GM19043 (cell line): ENCODE data around the gene GASK1A.

Experiments used
- ATAC-seq: cut with Tn5 transposase; IDR thresholded peaks from one replicate; pipeline ENCODE4 v1.9.1; 2021; ENCODE audit warnings: low read depth; ENCODE audit not compliant: unreplicated experiment

GASK1A gene

DNA sequence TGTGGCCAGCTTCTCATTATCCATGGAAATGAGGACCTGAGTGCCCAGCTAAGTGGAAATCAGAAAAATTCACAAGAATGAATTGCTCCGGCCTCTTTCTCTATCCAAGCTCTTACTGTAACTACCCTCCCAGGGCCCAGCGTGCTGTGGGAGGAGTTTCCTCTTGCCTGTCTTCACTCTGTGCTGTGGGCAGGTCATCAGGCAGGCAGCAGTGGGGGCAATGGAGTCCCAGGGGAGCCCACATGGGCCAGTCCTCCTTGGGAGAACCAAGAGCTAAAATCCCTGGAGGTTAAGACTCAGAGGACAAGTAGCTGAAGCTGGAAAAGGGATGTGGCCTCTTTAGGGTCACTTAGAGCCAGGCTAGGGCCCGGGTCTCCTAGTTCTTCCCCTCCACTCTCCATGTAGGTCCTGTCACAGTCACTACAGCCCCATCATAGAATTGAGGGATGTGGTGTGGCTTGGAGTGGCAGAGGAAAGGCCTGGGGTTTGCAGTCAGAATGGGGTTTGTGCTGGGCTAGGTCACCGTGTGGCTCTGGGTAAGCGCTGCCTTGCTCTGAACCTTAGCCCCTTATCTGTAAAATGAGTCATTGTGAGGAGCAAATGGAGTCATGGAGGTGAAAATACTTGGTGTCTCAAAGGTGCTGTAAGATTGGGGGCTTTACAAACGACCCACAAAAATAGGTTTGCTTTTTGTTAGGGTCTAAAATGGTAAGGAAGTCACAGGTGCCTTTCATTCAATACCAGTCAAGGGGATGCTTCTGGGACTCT is 3.7 kb downstream of the GASK1A start:
- no peak for ATAC-seq

DNA sequence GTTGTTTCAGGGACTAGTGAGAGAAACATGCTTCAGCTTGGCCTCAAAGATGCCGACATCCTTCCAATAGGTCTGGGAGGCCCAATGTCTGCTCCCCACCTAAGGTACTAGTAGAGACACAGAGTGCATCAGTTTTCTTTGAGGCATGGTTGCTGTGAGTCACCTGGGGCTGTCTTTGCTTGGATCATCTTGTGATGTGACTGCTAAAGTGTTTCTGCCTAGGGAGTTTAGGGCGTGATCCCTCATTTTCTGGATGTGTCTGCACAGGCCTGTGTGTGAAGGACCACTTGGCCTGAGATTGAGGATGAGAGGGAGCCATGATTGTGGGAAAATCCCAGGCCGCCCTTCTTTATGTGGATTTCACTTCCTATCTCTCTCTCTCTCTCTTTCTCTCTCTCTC is 4.8 kb downstream of the GASK1A start:
- no peak for ATAC-seq

GRCh38 chr3:42984701-42985100 is 5.6 kb downstream of the GASK1A start:
- ATAC-seq = no peak

DNA sequence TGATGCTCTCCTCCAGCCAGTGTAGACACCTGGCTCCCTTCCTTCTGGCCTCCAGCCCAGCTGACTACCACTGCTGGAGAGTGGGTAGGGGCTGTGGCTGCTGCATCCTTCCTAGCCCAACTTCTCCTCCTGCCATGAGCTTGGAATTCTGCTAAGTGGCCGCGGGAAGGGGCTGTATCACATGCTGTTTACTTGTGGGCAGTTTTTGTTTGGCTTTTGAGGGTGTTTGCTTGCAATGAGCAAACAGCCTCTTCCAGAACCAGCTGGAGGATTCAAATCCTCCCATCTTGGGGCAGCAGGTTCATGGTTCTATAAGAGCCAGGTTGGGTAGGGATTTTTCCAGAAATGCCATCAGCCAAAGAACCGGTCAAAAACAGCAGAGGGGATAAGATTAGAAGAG is 9.0 kb downstream of the GASK1A start:
- no peak for ATAC-seq

DNA sequence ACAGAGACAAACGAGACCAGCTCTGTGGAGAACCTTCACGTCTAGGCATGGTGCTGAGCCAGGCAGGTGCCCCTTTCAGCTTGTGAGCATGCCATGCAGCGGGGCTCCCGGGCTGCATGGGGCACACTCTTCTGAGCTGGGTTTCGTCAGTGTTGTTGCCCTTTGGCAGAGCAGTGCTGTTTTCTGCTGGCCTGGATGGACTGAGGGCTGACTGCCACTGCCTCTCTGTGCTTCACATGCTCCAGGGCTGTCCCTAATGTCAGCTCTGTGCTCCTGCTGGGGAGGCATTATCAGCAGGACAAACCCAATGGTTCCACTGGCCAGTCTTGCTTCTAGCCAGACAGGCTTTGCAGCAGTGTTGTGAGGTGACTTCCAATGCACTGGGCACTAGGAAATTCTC is 9.5 kb downstream of the GASK1A start:
- ATAC-seq = no peak

- ATAC-seq = no peak
These were observed 12.5 kb downstream of the GASK1A start for GRCh38 chr3:42991341-42992315.

- no peak for ATAC-seq
These were observed 15.5 kb downstream of the GASK1A start for GRCh38 chr3:42994595-42994994.

GRCh38 chr3:42996021-42996420 is 16.9 kb downstream of the GASK1A start:
- ATAC-seq = no peak

GRCh38 chr3:42996633-42997075 is 17.5 kb downstream of the GASK1A start:
- no peak for ATAC-seq

- no peak for ATAC-seq
These were observed 20.1 kb downstream of the GASK1A start for GRCh38 chr3:42999212-42999611.

DNA sequence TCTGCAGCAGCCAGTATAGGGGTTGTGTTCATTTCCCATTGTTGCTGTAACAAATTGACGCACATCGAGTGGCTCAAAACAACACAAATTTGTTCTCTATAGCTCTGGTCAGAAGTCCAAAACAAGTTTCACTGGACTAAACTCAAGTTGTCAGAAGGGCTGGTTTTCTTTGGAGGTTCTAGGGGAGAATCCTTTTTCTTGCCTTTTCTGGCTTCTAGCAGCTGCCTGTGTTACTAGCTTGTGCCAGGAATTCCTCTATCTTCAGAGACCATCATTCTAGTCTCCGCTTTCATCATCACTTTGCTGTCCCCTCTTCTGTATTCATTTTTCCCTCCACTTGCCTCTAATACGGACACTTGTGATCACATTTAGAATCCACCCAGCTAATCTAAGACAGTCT is 20.5 kb downstream of the GASK1A start:
- no peak for ATAC-seq

DNA sequence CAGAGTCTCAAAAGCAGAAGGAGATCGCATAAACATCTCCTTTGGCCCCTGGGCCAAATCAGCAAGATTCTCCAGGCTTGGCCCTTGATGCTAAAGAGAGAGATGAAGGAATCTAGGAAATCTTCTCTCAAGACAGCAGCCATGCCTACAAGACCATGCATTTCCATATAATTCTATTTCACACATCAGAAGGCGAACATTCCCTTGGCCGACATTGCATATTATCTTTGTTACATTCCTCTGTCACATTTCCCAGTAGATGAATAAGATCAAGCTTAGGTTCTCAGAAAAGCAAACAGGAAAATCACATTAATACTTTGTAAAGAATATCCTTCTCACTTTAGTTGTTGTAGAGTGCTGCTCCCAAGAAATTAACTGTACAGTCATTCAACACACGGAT is 21.3 kb downstream of the GASK1A start:
- no peak for ATAC-seq

DNA sequence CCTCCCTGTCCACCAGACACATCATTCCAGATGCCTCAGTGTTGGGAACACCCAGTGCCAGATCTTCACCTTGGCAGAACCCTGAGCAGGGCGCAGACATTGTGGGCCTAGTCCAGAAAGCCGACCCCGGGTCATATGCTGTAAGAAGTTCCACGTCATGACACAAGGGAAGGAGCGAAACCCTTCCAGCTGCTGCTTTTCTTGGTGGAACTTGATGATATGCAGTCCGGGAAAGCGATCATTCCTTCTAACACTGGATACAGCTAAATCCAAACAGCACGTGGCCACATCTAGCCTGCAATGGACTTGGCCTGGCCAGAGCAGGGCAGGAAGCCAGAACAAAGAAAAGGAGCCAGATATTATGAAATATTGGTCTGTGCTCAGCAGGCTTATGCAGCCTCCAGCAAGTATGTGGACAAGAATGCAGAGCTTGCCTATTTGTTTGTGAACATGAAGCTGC is 22.0 kb downstream of the GASK1A start:
- no peak for ATAC-seq

DNA sequence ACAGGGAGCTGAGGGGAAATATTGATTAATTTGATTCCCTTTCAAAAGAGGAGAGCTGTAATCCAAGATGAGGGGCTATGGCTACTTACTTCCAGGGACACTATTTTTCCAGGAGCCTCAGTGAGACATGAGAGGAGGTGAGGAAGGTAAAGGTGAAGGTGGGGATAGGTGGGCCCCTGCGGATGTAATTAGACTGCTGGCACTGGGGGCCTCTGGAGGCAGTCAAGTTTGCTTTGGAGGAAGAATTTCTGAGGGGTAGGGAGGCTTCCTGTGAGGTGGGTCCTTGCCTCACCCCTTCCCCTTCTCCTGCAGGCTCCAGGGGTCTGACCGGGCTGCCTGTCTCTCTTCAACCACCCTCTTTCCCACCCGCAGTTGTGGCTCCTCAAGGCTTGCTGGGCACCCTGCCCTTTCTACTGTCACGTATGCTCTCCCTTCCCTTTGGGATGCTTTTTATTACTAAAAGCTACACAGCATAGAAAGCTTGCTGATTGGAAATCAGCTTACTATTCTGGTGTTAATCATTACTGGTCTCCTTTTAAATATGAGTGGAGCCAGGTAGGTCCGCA is 22.5 kb downstream of the GASK1A start:
- ATAC-seq = no peak

DNA sequence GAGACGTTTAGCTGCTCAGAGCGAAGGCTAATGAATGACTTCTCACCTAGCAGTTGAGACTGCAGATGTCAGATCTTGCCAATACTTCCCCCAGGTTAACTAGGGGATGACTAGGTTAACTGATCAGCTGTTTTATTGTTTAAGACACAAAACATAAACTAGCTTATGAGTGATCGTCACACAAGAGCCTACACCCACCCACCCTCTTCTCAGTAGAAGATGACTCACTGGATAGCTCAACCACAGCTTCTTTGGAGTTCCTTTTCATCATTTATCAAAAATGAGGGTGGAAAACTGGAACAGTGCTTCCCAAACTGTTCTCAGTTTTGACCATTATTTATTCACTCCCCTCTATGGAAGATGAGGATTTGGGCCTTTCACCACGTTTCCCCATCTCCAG is 25.2 kb downstream of the GASK1A start:
- ATAC-seq = no peak

DNA sequence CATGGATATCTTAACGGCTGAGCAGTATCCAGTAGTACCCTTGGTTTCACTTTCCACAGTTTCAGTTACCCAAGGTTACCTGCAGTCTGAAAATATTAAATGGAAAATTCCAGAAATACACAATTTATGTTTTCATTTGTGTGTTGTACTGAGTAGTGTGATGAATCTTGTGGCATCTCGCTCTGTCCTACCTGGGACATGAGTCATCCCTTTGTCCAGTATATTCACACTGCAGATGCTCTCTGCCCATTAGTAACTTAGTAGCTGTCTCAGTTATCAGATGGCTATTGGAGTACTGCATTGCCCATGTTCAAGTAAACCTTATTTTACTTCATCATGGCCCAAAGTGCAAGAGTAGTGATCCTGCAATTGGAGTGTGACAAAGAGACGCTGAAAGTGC is 26.1 kb downstream of the GASK1A start:
- ATAC-seq = no peak

DNA sequence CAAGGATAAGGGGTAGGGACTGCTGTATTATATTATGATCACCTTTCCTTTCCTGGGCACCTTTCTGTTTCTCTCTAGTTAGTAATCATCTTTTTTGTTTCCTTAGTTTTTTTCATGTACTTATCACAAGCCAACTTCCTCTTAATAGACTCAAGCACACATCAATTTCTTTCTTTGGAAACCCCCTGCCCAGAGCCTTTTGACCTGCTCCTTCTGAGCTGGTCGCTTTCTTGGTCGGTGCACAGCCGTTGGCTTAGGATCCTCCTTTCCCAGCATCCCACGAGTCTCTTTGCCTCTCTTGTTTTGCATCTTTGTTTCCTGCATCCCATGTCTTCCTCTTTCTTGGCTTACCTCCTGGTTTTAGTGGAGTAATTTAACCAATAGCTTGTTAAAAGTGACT is 26.9 kb downstream of the GASK1A start:
- ATAC-seq = no peak

DNA sequence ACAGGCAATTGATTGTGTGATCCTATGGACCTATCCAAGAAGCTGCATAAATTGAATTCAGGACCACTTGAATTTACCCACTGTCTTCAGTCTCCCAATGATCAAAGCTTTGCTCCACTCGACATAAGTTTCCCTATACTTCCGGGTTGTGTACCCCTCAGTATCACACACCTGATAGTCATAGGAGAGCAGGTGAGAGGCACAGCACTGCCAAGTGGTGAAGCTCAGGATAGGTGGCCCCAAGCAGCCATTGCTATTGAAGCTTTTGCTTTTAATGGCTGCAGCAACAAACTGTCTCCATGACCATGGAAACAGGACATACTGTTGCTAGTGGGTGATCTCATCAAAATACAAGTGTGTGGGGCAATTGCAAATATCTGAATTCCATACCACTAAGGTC is 27.7 kb downstream of the GASK1A start:
- ATAC-seq = no peak

DNA sequence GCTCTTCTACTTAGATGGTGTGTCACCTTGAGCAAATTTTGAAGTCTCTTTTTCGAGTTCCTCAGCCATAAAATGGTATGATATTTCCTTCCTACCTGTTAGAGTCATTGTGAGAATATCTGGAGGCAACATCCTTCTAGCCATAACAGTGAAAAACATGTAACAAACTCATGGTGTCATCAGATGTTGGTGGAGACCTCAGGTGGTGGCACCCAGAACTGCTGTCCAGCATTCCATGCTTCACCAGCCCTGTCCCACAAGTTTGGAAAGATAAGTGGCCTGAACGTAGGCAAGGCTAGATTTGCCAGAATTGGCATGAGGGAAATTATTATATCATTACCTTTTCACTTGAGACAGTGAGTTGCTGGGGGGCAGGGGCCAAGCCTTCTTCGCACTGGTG is 30.4 kb downstream of the GASK1A start:
- ATAC-seq = no peak

GRCh38 chr3:43010638-43011037 is 31.5 kb downstream of the GASK1A start:
- no peak for ATAC-seq

DNA sequence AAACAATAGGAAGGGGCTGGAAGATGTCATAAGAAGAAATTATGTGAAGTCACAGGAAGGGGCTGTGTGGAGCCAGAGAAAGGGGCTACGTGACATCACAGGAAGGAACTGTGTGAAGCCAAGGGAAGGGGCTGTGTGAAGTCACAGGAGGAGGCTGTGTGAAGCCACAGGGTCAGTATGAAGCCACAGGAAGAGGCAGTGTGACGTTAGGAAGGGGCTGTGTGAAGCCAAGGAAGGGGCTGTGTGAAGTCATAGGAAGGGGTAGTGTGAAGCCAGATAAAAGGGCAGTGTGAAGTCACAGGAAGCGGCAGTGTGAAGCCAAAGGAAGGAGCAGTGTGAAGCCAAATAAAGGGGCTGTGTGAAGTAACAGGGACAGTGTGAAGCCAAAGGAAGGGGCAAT is 32.5 kb downstream of the GASK1A start:
- no peak for ATAC-seq
